AG04450 (cell line): ENCODE measurements around the gene OSBP2. TPM values are rescaled to one million over a fixed set of nuclear protein-coding genes. Genes with fewer than 3 reads are reported as not detected.

Experiments
- CTCF ChIA-PET: fragments of 300-600, 350-600 bp; formaldehyde crosslinking; extraction: SDS; loops from one replicate; lab custom pipeline; 2022; ENCODE audit warnings: antibody characterized with exemption, inconsistent platforms; lab: Charles Lee
- POLR2A ChIA-PET: fragments of 350-600 bp; formaldehyde crosslinking; extraction: SDS; loops from one replicate; lab custom pipeline; 2021; ENCODE audit warnings: antibody characterized with exemption, inconsistent platforms; lab: Yijun Ruan, JAX
- DNase-seq: peaks from one replicate; pipeline ENCODE4 v3.0.0-alpha.2; 2011; ENCODE audit warnings: low read depth, low spot score
- H3K27ac ChIP-seq: one replicate; pipeline ENCODE4 v1.5.1; 2012; ENCODE audit warnings: low read depth, low read length, control low read depth
- H3K27me3 ChIP-seq: one replicate; pipeline ENCODE4 v1.6.0; 2012; ENCODE audit warnings: low read length; ENCODE audit not compliant: control insufficient read depth, insufficient read depth
- H3K4me3 ChIP-seq: 2 replicates; pipeline ENCODE4 v1.5.1; 2011; ENCODE audit warnings: mild to moderate bottlenecking, low read depth, low read length, control low read depth
- H3K9me3 ChIP-seq: 2 replicates; pipeline ENCODE4 v1.5.1; 2012; ENCODE audit warnings: low read length; ENCODE audit not compliant: control insufficient read depth, insufficient read depth
- polyA plus RNA-seq: library from polyadenylated mRNA; depleted of rRNA; stranded (reverse); fragments of >200 nt; gene quantifications from 2 replicates; pipeline ENCODE4 v1.2.3, GENCODE V29; 2011
- TF ChIP-seq, protein P1 (sequence below): IDR thresholded peaks from 2 replicates; pipeline ENCODE4 v1.5.1; 2011; ENCODE audit warnings: low read depth, low read length, control low read depth, inconsistent platforms

The OSBP2 gene
- polyA plus RNA-seq, 1 experiment, result 1.8 TPM

GRCh38 chr22:30667107-30667493, 27.6 kb upstream of the OSBP2 start:
- no peaks in the 10 kb centered on the region; the same call in 1 of the 2 replicates for H3K9me3 ChIP-seq
- ChIA-PET CTCF (interaction anchor here (1.3 kb wide), 1 partner anchor 32 kb away, joined by 7 read pairs; the partner anchor contains the start of gene SLC35E4), POLR2A (interaction anchor here (0.6 to 2.3 kb wide), 2 partner anchors 32 to 255 kb away, joined by 5 to 9 read pairs; partner anchors contain the start of gene SLC35E4)
- TF ChIP-seq, protein P1, sequence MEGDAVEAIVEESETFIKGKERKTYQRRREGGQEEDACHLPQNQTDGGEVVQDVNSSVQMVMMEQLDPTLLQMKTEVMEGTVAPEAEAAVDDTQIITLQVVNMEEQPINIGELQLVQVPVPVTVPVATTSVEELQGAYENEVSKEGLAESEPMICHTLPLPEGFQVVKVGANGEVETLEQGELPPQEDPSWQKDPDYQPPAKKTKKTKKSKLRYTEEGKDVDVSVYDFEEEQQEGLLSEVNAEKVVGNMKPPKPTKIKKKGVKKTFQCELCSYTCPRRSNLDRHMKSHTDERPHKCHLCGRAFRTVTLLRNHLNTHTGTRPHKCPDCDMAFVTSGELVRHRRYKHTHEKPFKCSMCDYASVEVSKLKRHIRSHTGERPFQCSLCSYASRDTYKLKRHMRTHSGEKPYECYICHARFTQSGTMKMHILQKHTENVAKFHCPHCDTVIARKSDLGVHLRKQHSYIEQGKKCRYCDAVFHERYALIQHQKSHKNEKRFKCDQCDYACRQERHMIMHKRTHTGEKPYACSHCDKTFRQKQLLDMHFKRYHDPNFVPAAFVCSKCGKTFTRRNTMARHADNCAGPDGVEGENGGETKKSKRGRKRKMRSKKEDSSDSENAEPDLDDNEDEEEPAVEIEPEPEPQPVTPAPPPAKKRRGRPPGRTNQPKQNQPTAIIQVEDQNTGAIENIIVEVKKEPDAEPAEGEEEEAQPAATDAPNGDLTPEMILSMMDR, result no peak
- no peaks in the 10 kb centered on the region for H3K27me3 ChIP-seq
- no peak overlapping the region for H3K27ac ChIP-seq
- H3K4me3 ChIP-seq, result peak overlapping the region; percentile 90
- DNase-seq, result no peak

DNA sequence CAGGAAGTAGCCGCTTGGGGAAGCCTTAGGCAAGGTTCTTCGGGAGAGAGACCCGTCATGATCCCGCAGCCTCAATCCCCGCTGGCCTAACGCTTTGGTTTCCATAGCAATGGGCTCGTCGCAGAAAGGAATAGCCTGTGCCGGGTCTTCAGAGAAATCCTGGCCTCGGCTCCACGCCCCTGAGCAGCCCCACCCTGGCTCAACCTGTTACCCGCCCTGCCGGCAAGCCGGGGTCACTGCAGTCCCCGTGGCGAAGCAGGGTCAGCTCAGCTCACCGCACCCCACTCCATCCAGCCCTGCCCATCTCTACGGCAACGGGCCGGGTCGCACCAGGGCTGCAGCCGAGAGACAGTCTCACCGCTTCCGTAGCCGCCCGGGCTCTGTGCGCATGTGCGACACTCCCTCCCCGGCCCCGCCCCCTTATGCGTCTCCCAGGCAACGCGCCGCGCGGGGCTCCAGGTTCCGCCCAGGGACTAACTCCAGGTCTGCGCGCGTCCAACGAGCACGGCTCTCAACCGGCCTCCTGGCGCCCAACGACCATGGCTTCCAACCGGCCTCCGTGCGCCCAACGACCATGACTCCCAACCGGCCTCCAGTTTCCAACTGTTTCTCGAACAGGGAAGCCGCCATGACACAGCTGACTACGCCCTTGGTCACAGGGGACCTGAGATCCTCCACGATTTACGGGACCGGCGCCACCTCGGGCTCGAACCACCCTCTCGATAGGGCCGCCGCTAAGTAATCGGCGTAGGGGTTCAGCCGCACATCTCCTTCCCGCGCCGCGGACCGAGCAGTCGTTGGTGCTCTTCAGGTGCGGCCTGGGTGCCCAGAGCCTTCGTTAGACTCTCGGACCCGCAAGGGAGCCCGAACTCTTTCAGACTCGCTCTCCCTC, 26.9 kb upstream of the OSBP2 start, which contains the start of gene DUSP18:
DUSP18 (minus strand) TSS at position 382 of the 892 bp plus-strand sequence. CDS start 3,872 bp downstream, outside the sequence.
- TF ChIP-seq, protein P1, result peak; percentile 36
- Histone ChIP-seq H3K27me3 (no peaks in the 10 kb centered on the region), H3K9me3 (no peaks in the 10 kb centered on the region; the same call in 1 of the 2 replicates), H3K4me3 (peak within 1 kb of the TSS; percentile 90), H3K27ac (peak within 1 kb of the TSS; percentile 31)
- ChIA-PET POLR2A (interaction anchor here (0.6 to 2.3 kb wide), 3 partner anchors 33 to 259 kb away, joined by 5 to 16 read pairs (median 9); partner anchors contain the start of gene SLC35E4), CTCF (interaction anchor here (1.0 to 1.3 kb wide), 2 partner anchors 33 to 87 kb away, joined by 3 to 7 read pairs; partner anchors contain the start of gene SLC35E4)
- peak; percentile 59 for DNase-seq

DNA sequence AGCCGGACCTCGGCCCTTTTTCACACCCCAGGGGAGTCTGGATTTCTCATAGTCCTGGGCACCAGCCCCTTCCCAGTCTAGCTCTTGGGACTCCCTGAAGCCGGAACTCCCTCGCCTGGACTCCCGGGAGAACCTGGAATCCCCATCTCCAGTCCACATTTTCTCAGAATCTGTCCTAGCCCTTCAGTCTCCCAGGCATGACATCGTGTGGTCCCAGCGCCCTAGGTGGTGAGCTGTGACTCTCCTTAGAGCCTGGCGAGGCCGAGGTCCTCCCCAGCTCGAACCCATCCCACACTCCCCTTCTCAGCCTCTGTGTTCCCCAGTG, 26.3 kb upstream of the OSBP2 start:
- peak overlapping the region; percentile 90 for H3K4me3 ChIP-seq
- H3K27me3 ChIP-seq, result no peaks in the 10 kb centered on the region
- H3K9me3 ChIP-seq, result no peaks in the 10 kb centered on the region; the same call in 1 of the 2 replicates
- H3K27ac ChIP-seq, result peak overlapping the region; percentile 31
- POLR2A ChIA-PET, result interaction anchor here (2.3 kb wide), 1 partner anchor 33 kb away, joined by 9 read pairs; the partner anchor contains the start of gene SLC35E4
- TF ChIP-seq, protein P1, result no peak
- CTCF ChIA-PET, result interaction anchor here (0.6 to 1.6 kb wide), 3 partner anchors 18 to 87 kb away, joined by 3 to 5 read pairs (median 3); no protein-coding TSS in a partner anchor
- DNase-seq, result no peak

GRCh38 chr22:30671071-30671470, 23.6 kb upstream of the OSBP2 start:
- POLR2A ChIA-PET, result no interaction called here
- TF ChIP-seq, protein P1, result no peak
- CTCF ChIA-PET, result no interaction called here
- Histone ChIP-seq H3K27ac (no peak overlapping the region), H3K9me3 (no peaks in the 10 kb centered on the region; the same call in 1 of the 2 replicates), H3K4me3 (no peak overlapping the region), H3K27me3 (peaks cover 3% of the 10 kb centered on the region)
- DNase-seq, result no peak
